T-helper 22 cell (primary cell): ENCODE data around the gene FOXJ1.

Experiments used
- DNase-seq: peaks from one replicate; pipeline ENCODE4 v3.0.0-alpha.2; 2020; ENCODE audit warnings: low read depth

FOXJ1 gene

DNA sequence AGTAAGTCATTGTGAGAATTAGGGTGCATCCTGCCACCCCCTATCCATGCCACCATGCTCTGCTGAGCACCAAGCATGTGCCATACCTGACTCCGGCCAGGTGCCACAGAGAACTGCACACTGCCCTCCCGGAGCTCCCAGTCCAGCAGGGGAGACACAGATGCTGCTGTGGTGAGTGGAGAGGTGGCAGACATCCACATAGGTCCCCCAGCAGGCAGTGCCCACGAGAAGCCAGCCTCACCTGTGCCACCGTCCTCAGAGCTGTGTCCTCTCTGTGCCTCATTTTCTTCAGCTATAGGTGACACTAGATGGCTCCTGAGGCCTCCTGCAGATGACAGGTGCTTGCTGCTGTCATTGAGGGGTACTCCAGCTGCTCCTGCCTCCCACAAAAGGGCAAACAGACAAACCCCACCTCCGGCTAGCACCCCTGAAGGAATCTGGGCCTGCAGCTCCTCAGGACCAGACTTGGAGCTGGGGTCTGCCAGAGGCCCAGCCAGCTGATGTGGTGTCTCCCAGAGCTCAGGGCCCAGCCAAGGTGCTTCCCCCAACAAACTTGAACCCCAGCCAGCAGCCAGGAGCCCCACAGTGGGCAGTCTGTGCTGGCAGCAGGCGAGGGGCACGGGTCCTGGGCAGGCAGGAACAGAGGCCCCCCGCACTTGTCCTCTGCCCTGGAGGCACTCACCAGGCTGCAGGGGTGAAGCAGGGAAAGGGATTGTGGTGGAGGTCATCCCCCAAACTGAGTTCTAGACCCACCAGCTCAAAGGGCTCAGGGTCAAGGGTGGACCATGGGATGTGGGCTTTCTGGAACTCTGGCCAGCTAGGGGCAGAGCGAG, 17.1 kb downstream of the FOXJ1 start:
- no peak for DNase-seq

DNA sequence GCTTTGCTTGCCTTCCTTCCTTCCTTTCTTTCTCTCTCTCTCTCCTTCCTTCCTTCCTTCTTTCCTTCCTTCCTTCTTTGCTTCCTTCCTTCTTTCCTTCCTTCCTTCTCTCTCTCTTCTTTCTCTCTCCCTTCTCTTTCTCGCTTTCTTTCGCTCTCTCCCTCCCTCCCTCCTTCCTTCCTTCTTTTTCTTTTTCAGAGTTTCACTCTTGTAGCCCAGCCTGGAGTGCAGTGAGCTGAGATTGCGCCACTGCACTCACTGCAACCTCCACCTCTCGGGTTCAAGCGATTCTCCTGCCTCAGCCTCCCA, 17.9 kb downstream of the FOXJ1 start:
- no peak for DNase-seq

- no peak for DNase-seq
Observed at GRCh38 chr17:76122431-76123190, 18.4 kb downstream of the FOXJ1 start.

- no peak for DNase-seq
Observed at GRCh38 chr17:76121932-76122430, 19.1 kb downstream of the FOXJ1 start.

DNA sequence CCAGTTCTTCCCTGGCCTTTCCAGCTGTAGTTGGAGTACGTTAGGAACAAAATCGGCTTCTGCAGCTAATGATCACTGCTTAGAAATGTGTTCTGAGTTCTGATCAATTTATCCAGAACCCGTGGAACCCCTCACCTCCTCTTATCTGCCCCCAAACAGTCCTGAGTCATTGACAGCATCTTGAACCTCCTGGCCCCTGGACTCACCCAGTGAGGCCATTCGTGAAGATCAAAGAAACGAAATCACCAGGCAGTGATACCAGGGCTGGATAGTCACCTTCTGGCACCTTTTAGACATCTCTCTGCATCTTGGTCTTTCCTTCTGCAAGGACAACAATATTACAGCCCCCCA, 20.4 kb downstream of the FOXJ1 start:
- DNase-seq: no peak

DNA sequence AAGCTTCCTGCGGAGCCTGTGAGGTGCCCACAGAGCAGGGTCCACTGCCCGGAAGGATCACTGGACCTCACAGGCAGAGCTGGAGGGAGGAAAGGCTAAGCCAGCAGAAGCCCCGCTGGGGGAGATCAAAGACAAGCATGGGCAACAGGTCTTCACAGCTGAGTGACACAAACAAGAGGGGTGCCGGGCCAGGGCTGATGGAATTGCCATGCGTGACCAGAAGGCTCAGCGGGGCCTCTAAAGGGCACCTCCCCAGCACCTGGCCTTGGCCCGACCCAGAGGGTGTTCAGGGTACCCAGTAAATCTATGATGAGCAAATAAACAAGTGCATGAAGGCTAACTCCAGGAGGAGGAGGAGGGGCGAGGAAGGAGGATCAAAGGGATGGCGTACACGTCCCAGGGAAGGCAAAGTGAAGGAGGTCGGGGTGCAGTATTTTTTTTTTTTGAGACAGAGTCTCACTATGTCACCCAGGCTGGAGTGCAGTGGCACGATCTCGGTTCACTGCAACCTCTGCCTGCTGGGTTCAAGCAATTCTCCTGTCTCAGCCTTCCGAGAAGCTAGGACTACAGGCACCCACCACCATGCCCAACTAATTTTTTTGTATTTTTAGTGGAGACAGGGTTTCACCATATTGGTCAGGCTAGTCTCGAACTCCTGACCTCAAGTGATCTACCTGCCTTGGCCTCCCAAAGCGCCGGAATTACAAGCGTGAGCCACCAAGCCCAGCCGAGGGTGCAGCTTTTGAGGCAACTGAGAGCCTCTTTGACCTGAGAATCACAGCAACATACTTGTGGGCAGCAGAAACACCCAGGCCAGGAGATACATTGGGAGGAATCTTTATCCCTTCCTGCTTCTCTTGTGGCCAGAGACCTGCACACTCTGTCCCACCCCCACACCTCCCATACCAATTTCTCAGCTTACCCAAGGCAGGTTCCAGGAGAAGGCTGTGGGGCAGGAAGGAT, 21.4 kb downstream of the FOXJ1 start:
- no peak for DNase-seq

DNA sequence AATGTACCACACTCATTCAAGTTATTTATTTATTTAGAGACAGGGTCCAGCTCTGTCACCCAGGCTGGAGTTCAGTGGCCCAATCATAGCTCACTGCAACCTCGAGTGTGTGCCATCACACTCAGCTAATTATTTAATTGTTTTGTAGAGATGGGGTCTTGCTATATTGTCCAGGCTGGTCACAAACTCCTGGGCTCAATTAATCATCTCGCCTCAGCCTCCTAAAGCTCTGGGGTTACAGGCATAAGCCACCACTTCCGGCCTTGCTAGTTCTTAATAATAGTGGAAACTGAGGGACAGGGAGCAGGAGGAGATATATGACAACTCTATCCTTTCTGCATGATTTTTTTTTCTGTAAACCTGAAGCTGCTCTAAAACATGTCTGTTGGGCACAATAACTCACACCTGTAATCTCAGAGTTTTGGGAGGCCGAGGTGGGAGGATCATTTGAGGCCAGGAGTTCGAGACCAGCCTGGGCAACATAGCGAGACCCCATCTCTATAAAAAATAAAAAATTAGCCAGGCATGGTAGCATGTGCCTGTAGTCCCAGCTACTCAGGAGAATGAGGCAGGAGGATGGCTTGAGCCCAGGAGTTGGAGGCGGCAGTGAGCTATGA, 25.8 kb downstream of the FOXJ1 start:
- DNase-seq: no peak

- no peak for DNase-seq
Observed at GRCh38 chr17:76111956-76112355, 29.1 kb downstream of the FOXJ1 start.

DNA sequence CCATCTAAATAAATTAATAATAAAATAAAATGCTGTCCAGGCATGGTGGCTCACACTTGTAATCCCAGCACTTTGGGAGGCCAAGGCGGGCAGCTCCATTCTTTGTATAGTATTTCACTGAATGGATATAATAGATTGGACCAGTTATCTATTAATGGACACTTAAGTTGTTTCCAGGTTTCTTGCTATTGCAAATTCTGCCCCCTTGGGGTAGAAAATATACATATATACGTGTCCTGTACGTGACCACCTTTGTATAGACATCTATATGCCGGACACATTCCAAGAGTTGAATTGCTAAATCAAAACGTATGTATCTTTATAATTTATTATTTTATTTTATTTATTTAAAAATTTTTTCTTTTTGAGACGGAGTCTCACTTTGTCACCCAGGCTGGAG, 33.5 kb downstream of the FOXJ1 start:
- DNase-seq: no peak

DNA sequence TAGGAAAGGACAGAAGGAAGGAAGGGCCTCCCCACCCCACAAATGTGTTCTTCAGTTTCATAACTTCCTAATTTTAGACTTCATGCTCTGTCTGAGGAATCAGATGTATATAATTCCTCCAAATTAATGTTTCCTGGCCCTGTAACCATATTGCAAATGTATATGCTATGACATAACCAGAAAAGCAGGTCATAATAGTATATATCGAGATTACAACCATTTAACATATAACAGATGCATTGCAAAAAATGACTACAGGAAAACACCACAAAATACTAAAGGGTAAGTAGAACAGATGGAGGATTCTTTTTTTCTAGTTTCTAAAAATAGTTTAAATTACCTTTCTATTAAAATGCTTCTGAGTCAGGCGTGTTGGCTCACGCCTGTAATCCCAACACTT, 34.3 kb downstream of the FOXJ1 start:
- DNase-seq: no peak

- no peak for DNase-seq
Observed at GRCh38 chr17:76104896-76105231, 36.2 kb downstream of the FOXJ1 start.

DNA sequence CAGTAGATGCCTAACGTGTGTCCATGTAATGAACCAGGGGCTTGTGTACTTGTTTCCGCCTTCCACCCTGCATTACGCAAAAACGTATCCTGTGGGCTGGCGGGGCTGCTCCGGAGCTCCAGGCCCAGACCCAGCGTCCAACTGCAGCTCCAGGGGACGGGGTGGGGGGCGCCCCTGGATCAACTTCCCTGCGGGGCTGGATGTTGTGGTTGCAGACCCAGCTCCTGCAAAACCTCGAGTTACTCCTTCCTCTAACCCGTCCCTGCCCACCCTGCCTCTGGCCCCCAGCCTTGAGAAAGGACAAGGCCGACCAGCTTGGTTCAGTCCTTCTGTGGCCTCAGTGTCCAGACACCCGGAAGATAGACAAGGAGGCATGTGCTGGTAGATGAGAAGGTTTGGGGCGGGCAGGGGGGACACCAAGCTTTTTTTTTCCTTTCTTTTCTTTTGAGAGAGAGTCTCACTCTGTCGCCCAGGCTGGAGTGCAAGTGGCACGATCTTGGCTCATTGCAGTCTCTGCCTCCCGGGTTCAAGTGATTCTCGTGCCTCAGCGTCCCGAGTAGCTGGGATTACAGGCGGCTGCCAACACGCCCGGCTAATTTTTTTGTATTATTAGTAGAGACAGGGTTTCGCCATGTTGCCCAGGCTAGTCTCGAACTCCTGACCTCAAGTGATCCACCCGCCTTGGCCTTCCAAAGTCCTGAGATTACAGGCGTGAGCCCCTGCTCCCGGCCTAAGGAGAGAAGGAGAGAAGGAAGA, 36.7 kb downstream of the FOXJ1 start:
- no peak for DNase-seq

DNA sequence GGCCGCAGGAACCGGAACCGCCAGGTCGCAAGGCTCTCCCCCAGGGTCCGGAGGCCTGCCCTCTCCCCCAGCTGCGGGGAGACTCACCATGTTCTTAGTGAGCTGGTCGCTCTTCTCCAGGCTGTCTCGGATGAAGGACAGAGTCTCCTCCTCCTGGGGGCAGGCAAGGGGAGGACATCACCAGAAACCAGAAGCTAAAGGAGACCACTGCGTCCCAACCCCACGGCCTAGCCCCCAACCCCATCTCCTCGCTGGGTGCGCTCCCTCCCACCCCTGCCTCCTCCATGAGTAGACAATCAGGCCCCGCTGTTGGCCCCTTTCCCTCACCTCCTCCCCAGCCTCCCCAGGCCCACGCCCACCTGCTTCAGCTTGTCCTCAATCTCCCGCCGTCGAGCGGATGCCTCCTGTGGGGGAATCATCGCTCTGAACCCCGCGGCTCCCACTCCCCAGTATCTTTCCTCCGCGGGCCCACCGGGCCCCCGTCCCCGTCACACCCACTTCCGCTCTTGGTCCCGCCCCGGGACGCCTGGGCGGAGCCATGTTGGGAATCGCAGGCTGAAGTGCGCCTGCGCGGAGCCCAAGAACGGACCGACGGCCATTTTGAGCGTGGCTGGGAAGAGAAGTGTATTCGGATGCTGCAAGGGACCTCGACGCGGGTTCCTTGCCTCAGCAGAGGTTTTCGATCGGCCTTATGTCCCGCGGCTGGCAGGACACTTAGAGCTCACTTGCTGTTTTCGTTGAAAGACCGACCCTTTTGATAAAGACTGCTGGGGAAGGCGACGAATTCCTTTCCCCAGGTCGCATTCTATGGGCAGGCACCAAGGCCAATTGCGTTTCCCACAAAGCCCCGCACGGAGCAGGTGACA, 37.5 kb downstream of the FOXJ1 start, which contains the start of gene EXOC7:
TSS of gene EXOC7 (minus strand) at position 514 of the 866 bp plus-strand sequence. CDS start at position 419, 95 bp downstream.
- DNase-seq: peak; percentile 83

DNA sequence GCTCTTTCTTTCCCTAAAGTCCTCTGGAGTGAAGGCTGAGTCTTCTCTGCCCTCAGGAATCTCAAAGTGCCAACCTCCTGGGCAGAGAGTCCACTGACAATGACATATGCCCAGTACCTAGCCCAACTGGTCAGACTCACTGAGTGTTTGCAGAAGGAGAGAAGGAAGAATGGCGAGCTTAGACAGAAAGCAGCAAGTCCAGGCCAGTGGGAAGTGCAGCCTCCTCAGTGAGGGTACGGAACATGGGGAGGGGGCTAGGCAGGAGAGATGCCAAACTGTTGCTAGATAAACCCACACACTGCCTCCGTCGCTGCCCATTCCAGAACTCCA, 38.1 kb downstream of the FOXJ1 start:
- no peak for DNase-seq

DNA sequence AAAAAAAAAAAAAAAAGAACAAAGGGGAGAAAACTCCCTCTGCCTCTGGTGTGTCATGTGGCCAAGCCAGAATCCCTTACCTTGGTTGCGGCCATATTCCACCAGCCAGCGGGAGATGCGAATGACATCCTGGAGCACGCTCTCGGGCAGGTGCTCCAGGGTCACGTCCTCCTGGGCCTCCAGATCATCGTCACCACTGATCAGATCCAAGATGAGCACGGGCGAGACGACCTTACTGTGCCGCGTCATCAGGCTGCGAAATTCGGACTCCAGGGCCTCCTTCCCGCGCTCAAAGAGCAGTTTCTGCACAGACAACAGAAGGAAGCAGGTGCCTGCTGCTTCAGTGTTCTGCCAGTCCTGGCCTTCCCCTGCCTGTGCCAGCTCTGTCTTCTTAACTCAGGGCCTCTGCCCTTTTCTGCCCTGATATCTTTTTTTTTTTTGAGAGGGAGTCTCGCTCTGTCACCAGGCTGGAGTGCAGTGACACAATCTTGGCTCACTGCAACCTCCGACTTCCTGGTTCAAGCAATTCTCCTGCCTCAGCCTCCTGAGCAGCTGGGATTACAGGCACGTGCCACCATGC, 43.2 kb downstream of the FOXJ1 start:
- DNase-seq: no peak

GRCh38 chr17:76095943-76096342, 45.1 kb downstream of the FOXJ1 start:
- DNase-seq: no peak

DNA sequence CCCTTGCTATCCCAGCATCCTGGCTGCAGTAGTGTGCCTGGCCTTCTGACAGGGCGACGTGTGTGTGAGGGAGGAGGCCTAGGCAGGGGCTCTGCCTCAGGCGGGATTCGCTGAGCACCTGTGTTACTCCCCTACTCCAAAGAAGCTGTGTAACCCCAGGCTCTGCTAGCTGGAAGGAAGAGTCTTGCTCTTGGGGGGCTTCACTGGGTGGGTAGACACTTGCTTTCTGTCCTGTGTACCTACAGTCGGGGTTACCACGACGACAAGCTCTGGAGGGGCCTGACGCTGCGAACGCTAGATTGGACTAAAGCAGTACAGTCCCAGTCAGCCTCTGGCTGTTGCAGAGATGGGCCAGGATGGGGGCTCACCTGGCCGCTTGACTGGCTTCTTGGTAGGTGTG, 47.0 kb downstream of the FOXJ1 start:
- DNase-seq: no peak

DNA sequence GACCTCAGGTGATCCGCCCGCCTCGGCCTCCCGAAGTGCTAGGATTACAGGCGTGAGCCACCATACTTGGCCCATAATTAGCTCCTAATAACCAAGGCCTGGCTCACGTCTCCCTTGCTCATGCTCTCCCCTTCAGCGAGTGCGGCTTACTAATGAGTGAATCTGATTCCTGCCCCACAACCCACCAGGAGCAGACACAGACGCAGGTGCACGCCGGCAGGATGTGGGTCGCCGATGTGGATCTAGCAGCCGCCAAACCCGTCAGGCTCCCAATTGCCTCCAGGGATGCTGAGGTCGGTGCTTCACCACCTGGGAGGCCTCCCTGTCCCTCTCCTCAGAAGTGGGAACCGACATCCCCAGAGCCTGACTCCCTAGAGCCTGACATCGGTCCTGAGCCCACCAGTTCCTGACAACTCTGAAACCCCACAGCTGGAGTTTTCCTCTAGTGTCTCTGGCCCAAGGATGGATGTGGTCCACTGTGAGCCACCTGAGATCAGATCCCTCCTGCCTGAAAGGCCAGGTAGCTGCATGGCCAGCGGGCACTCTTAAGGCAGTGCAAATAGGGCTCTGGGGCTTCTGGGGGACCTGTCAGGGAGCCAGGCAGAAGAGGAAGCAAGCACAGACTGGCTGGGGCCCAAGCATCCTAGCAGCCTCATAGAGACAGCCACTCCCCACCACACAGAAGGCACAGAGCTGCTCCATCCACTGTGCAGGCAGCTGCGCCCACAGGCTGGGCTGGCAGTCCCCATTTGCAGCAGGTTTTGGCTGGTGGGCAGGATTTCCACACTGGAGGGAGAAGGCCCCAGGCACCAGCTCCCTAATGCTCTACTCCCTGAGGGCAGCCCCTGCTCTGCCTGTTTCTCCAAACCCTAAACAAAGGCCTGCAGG, 48.3 kb downstream of the FOXJ1 start:
- no peak for DNase-seq
